Activated CD4-positive, CD25-positive, alpha-beta regulatory T cell treated with anti-CD3 and anti-CD28 coated beads, Interleukin-2, amount 50 U/mL, for 72 hours (primary cell): ENCODE measurements around the gene ASGR2.
A peak's percentile ranks its signal among the peaks of the same experiment; 100 is the strongest.
"Not testable (repeated sequence)": the region's sequence is repeated elsewhere in the genome, so short reads cannot be mapped to it uniquely, and the experiment has no call there.

Experiments used
- DNase-seq: peaks from one replicate; pipeline ENCODE4 v3.0.0; 2021

Gene ASGR2, protein sequence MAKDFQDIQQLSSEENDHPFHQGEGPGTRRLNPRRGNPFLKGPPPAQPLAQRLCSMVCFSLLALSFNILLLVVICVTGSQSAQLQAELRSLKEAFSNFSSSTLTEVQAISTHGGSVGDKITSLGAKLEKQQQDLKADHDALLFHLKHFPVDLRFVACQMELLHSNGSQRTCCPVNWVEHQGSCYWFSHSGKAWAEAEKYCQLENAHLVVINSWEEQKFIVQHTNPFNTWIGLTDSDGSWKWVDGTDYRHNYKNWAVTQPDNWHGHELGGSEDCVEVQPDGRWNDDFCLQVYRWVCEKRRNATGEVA

DNA sequence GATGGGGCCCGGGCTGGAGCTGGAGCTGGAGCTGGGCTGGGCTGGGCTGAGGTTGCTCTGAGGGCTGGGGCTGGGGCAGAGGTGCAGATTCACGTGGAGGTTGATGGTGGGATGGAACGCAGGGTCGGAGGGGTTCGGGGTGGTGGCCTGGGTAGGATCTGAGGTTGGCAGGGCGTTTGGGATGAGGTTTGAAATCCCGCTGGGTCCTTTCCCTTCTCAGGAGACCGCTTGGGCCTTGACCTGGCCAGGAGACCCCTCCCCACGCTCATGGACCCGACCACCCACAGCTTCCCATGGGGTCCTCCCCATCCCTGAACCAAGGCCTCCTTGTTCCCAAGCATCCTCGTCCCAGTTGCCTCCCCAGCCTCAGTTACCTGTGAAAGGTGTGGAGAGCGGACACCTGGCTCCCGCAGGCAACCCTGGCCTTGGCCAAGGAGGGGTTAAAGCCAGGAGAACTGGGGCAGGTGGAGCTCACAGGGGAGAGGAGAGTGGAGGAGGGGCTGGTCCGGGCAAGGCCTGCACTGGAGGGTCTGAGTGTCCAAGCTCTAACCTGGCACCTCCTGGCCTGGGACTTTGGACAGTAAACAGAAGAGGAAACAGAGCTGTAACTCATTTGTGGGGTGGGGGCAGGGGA is at the start of gene ASGR2:
TSS of gene ASGR2 (minus strand) at position 582 of the 634 bp plus-strand sequence. CDS start 582 bp downstream, outside the sequence.
- DNase-seq, result no peak

DNA sequence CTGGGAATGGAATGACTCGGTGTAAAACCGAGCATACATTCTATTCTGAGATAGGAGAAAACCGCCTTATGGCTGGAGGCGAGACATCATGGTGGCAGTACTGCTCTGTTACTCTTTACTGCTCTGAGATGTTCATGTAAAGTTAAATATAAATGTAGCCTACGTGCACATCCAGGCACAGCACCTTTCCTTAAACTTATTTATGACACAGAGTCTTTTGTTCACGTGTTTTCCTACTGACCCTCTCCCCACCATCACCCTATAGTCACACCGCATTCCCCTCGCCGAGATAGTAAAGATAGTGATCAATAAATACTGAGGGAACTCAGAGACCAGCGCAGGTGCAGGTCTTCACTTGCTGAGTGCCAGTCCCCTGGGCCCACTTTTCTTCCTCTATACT is 44.9 kb upstream of the ASGR2 start:
- DNase-seq, result not testable (repeated sequence)

DNA sequence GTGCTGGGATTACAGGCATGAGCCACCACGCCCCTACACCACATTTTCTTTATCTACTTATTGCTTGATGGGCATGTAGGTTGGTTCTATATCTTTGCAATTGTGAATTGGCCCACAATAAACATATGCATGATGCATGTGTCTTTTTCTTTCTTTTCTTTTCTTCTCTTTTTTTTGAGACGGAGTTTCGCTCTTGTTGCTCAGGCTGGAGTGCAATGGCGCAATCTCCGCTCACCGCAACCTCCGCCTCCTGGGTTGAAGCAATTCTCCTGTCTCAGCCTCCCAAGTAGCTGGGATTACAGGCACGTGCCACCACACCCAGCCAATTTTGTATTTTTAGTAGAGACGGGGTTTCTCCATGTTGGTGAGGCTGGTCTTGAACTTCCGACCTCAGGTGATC is 43.8 kb upstream of the ASGR2 start:
- DNase-seq, result not testable (repeated sequence)

DNA sequence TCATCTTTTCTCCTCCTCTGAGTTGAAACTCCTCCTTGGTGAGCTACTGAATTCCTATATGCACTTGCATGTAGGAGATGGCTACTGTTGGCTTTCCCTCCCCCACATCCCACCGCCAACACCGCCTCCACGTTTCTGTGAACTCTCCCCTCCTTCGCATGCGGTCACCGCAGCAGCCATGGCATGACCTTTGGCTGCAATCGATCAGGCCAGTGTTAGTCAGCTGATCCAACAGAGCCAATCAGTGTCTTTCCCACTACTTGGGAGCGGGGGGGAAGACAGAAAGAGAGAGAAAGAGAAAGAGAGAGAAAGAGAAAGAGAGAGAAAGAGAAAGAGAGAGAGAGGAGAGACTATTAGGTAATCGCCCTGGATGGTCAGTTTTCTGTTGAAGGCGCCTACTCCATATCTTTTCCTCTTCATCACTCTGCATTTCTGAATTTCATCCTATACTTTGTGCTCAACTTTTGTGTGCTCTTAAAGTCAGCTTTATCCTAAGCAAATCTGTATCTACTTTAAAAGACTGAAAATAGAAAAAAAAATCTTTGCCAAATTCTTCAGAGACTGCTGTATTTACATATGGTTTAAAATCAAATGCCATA is 41.8 kb upstream of the ASGR2 start:
- no peak for DNase-seq

DNA sequence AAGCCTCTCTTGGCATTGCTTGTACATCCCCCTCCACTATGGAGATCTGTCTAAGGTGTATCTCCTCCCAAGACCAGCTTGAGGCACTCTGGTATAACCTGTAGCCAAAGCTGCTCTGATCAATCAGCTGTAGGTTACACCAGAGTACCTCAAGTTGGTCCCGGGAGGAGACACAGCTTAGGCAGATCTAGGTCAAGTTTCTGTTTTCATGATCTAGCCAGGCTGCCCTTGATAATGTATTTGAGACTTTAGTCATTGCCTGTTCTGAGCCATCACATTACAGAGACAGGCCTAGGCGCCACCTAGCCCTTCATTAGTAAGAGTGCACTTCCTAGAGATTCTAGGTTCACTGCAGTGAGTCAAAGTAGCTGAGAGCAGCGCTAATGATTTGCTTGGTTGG is 33.1 kb upstream of the ASGR2 start:
- DNase-seq, result no peak

DNA sequence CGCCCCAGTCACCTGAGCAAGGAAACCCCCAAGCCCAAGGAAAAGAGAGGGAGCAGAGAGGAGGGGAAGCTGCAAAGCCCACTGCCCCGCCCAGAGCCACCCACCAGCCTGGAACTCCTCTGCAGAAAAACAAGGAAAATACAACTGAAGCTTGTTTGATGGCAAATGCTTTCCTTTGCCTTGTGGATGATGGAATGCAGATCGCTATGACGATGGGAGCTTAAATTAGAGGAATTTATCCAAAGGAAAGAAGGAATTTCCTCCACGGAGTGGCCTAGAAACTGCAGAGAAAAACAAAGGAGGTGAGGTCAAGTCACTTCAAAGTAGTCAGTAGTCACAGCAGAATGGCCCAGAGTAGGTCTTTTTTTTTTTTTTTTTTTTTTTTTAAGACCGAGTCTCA is 31.5 kb upstream of the ASGR2 start:
- no peak for DNase-seq

DNA sequence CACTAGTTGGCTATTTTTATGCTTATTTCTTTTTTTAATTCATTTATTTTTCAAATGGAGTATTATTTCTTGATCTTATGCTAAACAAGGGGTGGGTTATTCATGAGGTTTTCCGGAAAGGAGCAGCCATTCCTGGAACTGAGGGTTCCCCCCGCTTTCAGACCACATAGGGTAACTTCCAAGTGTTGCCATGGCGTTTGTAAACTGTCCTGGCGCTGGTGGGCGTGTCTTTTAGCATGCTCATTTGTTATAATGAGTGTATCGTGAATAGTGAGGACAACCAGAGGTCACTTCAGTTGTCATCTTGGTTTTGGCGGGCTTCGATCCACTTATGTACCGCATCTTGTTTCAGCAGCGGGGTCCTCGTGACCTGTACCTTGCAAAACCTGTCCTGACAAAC is 29.6 kb upstream of the ASGR2 start:
- no peak for DNase-seq

DNA sequence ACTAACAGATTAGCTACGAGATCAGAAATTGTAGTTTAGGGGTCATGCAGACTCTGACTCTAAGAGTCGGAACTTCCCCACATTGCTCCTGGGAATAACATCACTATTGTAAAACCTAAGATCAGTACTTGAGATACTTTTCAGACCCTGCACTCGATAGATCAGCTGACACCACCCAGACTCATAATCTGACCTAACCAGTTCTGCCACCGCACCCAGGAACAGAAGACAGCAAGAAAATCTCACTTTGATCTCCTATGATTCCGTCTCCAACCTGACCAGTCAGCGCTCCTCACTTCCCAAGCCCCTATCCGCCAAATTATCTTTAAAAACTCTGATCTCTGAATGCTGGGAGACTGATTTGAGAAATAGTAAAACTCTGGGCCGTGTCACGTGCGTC is 27.2 kb upstream of the ASGR2 start:
- no peak for DNase-seq

DNA sequence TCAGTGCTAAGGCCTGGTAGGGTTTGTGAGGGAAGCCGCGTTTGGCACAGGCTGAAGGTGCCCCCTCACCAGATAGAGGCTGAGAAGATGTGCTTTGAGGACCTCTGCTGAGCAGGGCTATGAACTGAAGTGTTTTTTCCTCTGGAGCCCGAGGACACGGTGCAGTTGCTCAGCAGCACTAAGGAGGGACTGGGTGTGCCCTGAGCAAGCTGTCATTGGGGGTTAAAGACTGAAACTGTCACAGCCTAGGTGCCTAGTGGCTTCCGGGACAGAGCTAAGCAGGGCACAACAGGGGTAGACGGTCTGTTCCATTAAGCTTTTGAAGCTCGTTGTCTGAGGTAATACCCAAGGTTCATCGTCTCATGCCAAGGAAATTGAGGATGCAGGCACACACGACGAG is 24.8 kb upstream of the ASGR2 start:
- no peak for DNase-seq

DNA sequence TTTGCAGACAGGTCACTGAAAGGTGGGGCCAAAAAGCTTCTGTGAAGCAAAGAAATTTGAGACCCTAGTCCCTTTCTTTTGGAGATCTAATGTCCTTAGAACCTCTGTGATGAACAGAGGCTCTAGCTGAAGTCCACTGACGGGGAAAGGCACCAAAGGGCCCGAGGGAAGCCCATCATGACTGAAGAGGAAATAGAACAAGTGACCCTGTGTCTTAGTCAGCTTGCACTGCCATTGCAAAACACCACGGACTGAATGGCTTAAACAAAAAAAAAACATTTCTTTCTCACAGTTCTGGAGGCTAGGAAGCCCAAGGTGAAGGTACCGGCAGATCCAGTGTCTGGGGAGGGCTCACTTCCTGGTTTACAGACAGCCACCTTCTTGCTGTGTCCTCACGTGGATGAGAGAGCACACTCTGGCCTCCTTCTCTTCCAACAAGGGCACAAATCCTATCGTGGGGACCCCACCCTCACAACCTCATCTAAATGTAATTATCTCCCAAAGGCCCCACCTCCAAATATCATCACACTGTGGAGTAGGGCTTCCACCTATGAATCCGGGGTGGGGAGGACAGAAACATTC is 24.3 kb upstream of the ASGR2 start:
- DNase-seq, result no peak

DNA sequence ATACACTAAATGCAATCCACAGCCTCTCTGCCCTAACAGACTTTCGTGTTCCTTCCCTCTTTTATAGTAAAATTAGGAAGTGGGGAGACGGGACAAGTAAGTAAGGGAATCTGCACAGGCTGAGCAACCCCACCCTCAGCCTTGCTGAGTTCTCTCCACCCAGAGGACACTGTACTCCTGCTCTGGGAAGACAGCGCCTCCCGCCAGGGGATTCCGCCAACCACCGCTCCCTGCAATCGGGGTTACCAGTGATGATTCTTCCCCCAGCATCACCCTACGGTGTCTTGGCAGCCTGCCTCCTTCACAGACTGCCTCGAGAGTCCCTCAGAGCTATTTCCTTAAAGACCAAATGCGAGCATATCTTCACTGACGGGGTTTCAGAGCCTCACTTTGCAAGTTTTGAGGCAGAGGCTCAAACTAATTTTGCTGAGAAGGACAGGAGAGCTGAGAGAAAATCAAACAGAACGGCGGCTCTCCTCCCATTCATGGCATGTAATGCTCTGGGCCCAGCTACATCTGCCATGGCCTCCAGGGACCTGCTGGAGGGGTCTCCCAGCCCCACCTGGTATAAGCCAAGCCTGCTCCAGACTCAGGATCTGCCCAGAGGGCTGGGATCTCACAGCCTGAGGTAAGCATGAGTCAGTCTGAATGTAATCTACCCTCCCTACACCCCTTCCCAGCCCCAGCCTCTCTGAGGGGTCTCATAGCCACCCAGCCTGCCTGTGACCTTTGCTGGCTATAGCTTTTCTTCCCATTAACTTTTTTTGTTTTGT is 22.7 kb upstream of the ASGR2 start:
- no peak for DNase-seq

DNA sequence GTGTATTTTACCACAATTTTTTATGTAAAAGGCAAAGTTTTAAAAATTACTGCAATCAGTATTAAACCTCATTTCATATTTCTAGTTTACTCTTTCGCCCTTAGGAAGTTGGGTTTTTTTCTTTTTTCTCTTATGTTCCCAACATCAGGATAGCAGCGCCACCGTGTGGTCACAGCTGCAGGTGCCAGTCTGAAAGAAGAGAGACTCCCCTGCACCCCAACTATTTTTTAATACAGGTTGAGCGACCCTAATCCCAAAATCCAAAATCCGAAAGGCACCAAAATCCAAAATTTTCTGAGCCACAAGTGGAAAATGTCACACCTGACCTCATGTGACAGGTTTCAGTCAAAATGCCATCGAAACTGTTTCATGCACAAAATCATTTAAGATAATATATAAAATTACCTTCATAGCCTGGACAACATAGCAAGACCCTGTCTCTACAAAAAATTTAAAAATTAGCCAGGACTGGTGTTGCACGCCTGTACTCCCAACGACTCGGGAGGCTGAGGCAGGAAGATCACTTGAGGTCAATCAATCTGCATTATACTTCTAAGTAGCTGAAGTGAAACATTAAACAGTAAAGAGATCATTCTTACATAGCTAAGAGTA is 21.8 kb upstream of the ASGR2 start:
- DNase-seq, result peak; percentile 81

DNA sequence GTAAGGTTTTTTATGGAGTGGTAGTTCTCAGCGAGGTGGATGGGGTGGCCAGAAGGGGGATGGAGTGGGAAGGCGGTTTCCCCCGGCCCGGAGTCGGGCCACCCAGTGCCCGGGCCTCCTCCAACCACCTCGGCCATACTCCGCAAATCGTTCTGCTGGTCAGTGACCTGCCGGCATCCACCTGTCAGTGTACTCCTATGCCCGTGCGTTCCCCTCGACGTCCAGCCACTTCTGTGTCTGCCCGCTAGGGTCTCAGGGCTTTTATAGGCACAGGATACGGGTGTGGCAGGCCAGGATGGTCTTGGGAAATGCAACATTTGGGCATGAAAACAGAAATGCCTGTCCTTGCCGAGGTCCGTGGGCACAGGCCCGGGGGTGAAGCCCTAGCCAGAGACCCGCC is 19.3 kb upstream of the ASGR2 start:
- no peak for DNase-seq

DNA sequence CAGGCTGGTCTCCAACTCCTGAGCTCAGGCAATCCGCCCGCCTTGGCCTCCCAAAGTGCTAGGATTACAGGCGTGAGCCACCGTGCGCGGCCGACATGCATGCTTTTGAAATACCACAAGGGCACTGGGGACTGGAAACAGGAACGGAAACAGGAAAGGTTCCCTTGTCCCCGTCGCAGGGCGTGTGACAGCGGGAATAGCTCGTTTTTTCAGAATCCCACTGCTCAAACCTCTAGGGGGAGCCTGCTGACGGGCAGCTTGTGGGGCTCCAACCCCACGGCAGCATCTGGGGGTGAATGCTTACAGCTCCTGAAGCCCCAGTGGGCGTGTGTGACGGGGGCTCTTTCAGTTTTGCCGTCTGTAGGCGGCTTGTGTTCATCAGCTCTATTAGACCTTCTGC is 18.8 kb upstream of the ASGR2 start:
- no peak for DNase-seq

DNA sequence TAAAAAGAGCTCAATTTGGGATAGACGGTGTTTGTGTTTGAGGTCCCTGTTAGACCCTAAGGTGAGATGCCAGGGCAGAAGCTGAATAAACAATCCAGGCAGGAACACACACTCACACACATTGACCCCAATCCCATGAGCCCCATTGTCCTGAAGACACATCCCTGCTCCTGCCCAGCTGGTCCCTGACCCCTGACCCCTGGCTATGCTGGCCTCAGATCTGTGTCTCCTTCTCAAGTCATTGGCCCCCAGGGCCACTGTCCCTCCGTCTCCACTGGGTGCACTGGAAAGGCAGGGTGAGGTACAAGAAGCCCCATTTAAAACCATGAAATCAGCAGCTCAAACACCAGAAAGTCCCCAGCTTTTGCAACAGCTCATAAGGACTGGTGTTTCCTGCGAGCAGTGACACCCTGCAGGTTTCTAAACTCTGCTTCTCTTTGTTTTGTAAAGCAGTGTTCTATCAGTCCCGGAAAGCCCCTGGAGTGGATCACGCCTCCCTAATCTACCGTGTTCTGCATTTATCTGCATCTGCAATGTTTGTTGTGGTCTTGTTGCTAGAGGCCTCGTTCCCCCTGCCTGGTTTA is 18.0 kb upstream of the ASGR2 start:
- DNase-seq, result peak; percentile 46

DNA sequence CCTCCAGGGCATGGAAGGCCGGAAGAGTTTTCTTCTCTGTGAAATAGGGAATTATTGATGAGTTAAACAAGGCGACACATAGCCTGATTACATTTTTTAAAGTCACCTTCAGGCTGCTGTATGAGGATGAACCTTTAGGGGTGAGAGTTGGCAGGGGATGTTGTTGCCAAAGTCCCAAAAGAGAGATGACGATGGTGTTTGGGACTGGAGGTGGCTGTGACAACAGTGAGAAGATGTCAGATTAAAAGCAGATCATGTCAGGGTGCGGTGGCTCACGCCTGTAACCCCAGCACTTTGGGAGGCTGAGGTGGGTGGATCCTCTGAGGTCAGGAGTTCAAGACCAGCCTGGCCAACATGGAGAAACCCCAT is 16.8 kb upstream of the ASGR2 start:
- no peak for DNase-seq

DNA sequence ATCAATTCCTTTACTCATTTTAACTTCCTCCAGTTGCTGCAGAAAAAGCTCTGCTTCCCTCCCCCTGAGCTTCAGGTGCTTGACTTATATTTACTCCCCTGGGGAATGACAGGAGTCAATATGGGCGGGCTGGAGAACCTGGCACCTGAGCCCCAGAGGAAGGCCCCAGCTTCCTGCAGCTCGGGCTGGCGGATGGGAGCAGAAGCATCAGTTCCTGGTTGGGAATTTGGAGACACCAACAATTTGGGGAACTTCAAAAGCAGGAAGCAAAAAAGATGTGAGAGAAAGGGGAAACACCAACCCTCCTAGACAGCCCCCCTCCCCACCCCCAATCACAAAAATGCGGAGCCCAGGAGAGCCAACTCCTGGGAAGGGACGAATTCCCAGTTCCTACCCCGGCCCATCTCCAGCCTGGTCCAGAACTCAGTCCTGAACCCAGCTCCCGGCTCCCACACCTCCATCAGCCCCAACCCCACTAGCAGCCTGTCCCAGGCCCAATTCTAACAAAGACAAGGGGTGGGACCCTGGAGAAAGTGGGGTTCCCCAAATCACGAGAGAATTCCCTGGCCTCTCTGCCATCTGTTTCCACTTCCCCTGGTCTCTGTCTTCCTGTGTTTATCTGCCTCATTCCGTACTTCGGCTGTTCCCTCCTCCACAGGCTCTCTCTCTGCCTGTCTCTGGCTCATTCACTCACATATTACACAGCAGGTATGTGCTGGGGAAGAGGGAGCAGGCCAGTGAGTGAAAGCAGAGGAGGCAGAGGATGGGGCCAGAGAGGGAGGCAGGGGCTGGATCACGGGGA is 16.2 kb upstream of the ASGR2 start:
- no peak for DNase-seq

DNA sequence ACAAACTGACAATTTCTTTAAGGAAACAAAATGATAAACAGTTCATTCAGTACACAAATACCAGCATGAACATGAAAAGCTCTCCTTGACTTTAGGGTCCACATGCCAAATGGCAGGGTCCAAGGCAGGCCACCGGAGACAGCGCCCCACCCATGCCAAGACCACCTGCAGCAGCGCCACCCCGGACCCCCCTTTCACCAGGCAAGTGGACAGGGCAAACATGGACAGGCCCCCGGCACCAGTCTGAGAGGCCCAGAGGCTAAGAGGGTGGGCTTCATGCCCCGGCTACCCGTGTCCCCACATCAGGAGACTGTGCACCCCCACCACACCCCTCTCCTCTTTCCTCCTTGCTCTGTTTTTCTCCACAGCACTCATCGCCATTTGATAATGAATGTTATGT is 14.7 kb upstream of the ASGR2 start:
- no peak for DNase-seq

DNA sequence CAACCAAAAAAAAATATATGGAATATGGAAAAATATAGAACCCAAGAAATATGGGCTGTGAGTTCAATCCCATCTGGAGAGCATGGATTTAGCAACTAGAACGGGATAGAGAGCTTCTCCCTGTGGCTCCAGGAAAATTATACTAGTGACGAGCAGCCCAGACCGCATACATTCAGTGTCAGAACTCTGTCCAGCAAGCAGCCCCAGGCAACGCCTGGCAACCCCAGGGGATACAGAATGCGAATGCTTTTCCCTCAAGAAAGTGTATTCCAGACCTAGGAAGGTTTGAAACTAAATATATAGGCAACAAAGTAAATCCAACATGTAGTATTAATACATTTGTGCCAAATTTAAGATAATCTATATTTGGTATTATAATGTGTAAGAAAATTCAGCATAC is 13.5 kb upstream of the ASGR2 start:
- no peak for DNase-seq

DNA sequence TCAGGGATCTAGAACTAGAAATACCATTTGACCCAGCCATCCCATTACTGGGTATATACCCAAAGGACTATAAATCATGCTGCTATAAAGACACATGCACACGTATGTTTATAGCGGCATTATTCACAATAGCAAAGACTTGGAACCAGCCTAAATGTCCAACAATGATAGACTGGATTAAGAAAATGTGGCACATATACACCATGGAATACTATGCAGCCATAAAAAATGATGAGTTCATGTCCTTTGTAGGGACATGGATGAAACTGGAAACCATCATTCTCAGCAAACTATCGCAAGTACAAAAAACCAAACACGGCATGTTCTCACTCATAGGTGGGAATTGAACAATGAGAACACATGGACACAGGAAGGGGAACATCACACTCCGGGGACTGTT is 12.9 kb upstream of the ASGR2 start:
- not testable (repeated sequence) for DNase-seq

DNA sequence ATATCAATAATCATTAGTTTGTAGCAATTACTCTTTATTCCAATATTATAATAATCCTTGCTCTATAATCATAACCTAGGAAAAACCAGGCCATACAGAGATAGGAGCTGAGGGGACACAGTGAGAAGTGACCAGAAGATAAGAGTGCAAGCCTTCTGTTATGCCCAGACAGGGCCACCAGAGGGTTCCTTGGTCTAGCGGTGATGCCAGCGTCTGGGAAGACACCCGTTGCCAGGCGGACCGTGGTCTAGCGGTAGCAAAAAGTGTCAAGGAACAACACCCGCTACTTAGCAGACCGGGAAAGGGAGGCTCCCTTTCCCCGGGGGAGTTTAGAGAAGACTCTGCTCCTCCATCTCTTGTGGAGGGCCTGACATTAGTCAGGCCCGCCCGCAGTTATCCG is 11.8 kb upstream of the ASGR2 start:
- not testable (repeated sequence) for DNase-seq

DNA sequence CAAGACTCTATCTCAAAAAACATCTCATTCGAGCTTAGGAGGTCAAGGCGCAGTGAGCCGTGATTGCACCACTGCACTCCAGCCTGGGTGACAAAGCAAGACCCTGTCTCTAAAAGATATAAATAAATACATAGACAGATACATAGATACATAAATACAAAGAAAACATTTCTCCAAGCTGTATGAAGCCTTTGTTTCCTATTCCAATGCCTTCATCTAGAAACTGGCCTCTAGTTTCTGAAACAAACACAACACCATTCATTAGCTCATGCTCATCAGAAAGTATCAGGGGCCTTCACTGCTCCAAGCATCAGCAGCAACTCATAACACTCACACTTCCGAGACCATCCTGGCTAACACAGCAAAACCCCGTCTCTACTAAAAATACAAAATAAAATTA is 10.3 kb upstream of the ASGR2 start:
- no peak for DNase-seq
